Ovary (tissue), 3 donors: ENCODE results near the gene ALKBH3.

Experiments used
- EP300 ChIP-seq: sonication (generic); formaldehyde crosslinking; IDR thresholded peaks from one replicate; pipeline ENCODE4 v1.6.1; 2017; ENCODE audit warnings: antibody characterized with exemption
- POLR2A ChIP-seq: fragments of 450-650 bp; IDR thresholded peaks from one replicate; pipeline ENCODE4 v1.6.1; 2017; ENCODE audit warnings: antibody characterized with exemption, mild to moderate bottlenecking, moderate library complexity
- TF ChIP-seq, protein P1 (sequence below), 3 donors: fragments of 450-650 bp in 2 of 3; fragments of 200-600 bp in 1 of 3; IDR thresholded peaks; one replicate each; pipeline versions ENCODE4 v1.5.1 to v1.8.0; 2016 to 2022; ENCODE audit warnings: antibody characterized with exemption in 3 of 3, mild to moderate bottlenecking in 1 of 3
- donor health status: DM: no; HTN: no; CAD: no.

DNA sequence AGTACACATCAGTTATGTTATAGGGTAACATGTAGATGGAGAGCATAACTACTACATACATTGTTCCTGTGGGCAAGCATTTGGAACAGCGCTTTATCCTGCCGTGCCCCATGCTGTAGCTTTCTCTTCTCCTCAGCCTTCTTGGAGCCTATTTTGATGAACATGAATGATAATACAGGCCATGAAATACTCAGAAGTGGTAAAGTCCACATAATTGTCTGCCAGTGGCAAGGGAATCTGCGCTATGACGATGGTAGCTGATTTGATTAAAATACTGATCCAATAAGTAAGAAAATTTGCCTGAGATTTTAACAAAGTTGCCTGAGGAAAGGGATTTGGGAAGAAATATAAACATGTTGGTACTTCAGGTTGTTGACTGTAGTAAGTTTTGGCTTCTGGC lies 23.3 kb downstream of the ALKBH3 start:
- TF ChIP-seq, protein P1, sequence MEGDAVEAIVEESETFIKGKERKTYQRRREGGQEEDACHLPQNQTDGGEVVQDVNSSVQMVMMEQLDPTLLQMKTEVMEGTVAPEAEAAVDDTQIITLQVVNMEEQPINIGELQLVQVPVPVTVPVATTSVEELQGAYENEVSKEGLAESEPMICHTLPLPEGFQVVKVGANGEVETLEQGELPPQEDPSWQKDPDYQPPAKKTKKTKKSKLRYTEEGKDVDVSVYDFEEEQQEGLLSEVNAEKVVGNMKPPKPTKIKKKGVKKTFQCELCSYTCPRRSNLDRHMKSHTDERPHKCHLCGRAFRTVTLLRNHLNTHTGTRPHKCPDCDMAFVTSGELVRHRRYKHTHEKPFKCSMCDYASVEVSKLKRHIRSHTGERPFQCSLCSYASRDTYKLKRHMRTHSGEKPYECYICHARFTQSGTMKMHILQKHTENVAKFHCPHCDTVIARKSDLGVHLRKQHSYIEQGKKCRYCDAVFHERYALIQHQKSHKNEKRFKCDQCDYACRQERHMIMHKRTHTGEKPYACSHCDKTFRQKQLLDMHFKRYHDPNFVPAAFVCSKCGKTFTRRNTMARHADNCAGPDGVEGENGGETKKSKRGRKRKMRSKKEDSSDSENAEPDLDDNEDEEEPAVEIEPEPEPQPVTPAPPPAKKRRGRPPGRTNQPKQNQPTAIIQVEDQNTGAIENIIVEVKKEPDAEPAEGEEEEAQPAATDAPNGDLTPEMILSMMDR (IDR thresholded peaks at IDR 0.05), result no peak
- TF ChIP-seq EP300 (no peak), POLR2A (no peak)
